ENCODE results near the gene PPM1H.

GRCh38 chr12:62827042-62827441, 107.9 kb downstream of the PPM1H start:
- TF ChIP-seq CTCF (IDR thresholded peaks at IDR 0.05): no peak
- TF ChIP-seq POLR2A (IDR thresholded peaks at IDR 0.05; ENCODE audit: low read depth): no peak
- TF ChIP-seq POLR2AphosphoS5 (IDR thresholded peaks at IDR 0.05): no peak
- TF ChIP-seq EP300 (IDR thresholded peaks at IDR 0.05): no peak
